Hepatocyte (in vitro differentiated cells): ENCODE measurements around the gene TBC1D4. TPM values are rescaled to one million over a fixed set of nuclear protein-coding genes. Genes with fewer than 3 reads are reported as not detected.

Experiments
- DNase-seq: peaks from one replicate; pipeline ENCODE4 v3.0.0-alpha.2; 2016; ENCODE audit warnings: low spot score
- H2AFZ ChIP-seq: fragments of 200-600 bp; sonication (generic); 2 replicates; pipeline ENCODE4 v1.6.0; 2016; ENCODE audit warnings: antibody characterized with exemption, mild to moderate bottlenecking
- H3K27ac ChIP-seq: fragments of 200-600 bp; sonication (generic); 2 replicates; pipeline ENCODE4 v1.5.1; 2016; ENCODE audit warnings: mild to moderate bottlenecking
- H3K27me3 ChIP-seq: fragments of 200-600 bp; sonication (generic); 2 replicates; pipeline ENCODE4 v1.6.1; 2016
- H3K36me3 ChIP-seq: fragments of 200-600 bp; sonication (generic); replicated peaks from 2 replicates; pipeline ENCODE4 v1.5.1; 2016; ENCODE audit warnings: low read depth; ENCODE audit not compliant: insufficient read depth
- H3K4me1 ChIP-seq: fragments of 200-600 bp; sonication (generic); 2 replicates; pipeline ENCODE4 v1.5.1; 2016; ENCODE audit warnings: mild to moderate bottlenecking, moderate library complexity; ENCODE audit not compliant: insufficient read depth
- H3K4me2 ChIP-seq: fragments of 200-600 bp; sonication (generic); 2 replicates; pipeline ENCODE4 v1.6.0; 2016
- H3K4me3 ChIP-seq: fragments of 200-600 bp; sonication (generic); 2 replicates; pipeline ENCODE4 v1.5.1; 2016; ENCODE audit warnings: mild to moderate bottlenecking
- H3K79me2 ChIP-seq: fragments of 200-600 bp; sonication (generic); 2 replicates; pipeline ENCODE4 v1.6.0; 2017; ENCODE audit warnings: mild to moderate bottlenecking
- H3K9me2 ChIP-seq: fragments of 200-600 bp; sonication (generic); replicated peaks from 2 replicates; pipeline ENCODE4 v1.6.0; 2017; ENCODE audit warnings: mild to moderate bottlenecking; ENCODE audit not compliant: insufficient read depth
- H3K9me3 ChIP-seq: fragments of 200-600 bp; sonication (generic); 2 replicates; pipeline ENCODE4 v1.5.1; 2016; ENCODE audit warnings: low read depth, mild to moderate bottlenecking
- H4K20me1 ChIP-seq: fragments of 200-600 bp; sonication (generic); 2 replicates; pipeline ENCODE4 v1.6.0; 2016; ENCODE audit warnings: mild to moderate bottlenecking; ENCODE audit not compliant: insufficient read depth, poor library complexity, severe bottlenecking
- EZH2 ChIP-seq: fragments of 200-600 bp; sonication (generic); IDR thresholded peaks from 2 replicates; pipeline ENCODE4 v1.6.1; 2016; ENCODE audit warnings: antibody characterized with exemption, mild to moderate bottlenecking, borderline replicate concordance
- EZH2phosphoT487 ChIP-seq: fragments of 200-600 bp; sonication (generic); IDR thresholded peaks from one replicate; pipeline ENCODE4 v1.6.1; 2018; ENCODE audit warnings: antibody characterized with exemption, mild to moderate bottlenecking, low read depth, moderate library complexity; ENCODE audit not compliant: unreplicated experiment, severe bottlenecking
- WGBS: methylation state at CpG from one replicate; pipeline ENCODE4 v1.1.6; 2016; ENCODE audit warnings: low lambda C conversion rate; ENCODE audit errors: missing lambda C conversion rate; 5-methylcytosine and 5-hydroxymethylcytosine counted together
- polyA plus RNA-seq: library from polyadenylated mRNA; unstranded; fragments of >200 nt; fragmentation: Nextera tagmentation; extraction: Ambion mirVana; gene quantifications from 2 replicates; pipeline ENCODE4 v1.2.1, GENCODE V29; 2016
- total RNA-seq: library from RNA; depleted of rRNA; stranded (reverse); fragments of >200 nt; gene quantifications from 2 replicates; pipeline ENCODE4 v1.2.3, GENCODE V29; 2014
- TF ChIP-seq, protein P1 (sequence below): fragments of 200-600 bp; sonication (generic); IDR thresholded peaks from 2 replicates; pipeline ENCODE4 v1.5.1; 2016; ENCODE audit warnings: antibody characterized with exemption, mild to moderate bottlenecking; ENCODE audit not compliant: poor library complexity

The TBC1D4 gene
- total and polyA plus RNA-seq, 2 experiments from 2014 or later = 7.6 to 17.1 TPM

GRCh38 chr13:75375329-75375728 is 106.6 kb downstream of the TBC1D4 start:
- DNase-seq = no peak
- no peak overlapping the region for H3K4me3 ChIP-seq
- H3K36me3 ChIP-seq = no peaks in the 10 kb centered on the region
- peaks cover 6% of the 10 kb centered on the region for H3K4me1 ChIP-seq
- H4K20me1 ChIP-seq = no peaks in the 10 kb centered on the region
- H3K27me3 ChIP-seq = no peaks in the 10 kb centered on the region
- no peak for TF ChIP-seq EZH2
- TF ChIP-seq, protein P1, sequence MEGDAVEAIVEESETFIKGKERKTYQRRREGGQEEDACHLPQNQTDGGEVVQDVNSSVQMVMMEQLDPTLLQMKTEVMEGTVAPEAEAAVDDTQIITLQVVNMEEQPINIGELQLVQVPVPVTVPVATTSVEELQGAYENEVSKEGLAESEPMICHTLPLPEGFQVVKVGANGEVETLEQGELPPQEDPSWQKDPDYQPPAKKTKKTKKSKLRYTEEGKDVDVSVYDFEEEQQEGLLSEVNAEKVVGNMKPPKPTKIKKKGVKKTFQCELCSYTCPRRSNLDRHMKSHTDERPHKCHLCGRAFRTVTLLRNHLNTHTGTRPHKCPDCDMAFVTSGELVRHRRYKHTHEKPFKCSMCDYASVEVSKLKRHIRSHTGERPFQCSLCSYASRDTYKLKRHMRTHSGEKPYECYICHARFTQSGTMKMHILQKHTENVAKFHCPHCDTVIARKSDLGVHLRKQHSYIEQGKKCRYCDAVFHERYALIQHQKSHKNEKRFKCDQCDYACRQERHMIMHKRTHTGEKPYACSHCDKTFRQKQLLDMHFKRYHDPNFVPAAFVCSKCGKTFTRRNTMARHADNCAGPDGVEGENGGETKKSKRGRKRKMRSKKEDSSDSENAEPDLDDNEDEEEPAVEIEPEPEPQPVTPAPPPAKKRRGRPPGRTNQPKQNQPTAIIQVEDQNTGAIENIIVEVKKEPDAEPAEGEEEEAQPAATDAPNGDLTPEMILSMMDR = no peak
- TF ChIP-seq EZH2phosphoT487 = no peak
- no peak overlapping the region for H3K4me2 ChIP-seq
- whole genome bisulfite sequencing = 92% methylated on average over 2 of the region's 2 CpGs
- no peak overlapping the region for H3K27ac ChIP-seq
- H2AFZ ChIP-seq = no peak overlapping the region
- H3K9me2 ChIP-seq = no peaks in the 10 kb centered on the region
- H3K79me2 ChIP-seq = peaks cover 4% of the 10 kb centered on the region
- H3K9me3 ChIP-seq = no peaks in the 10 kb centered on the region

- no peaks in the 10 kb centered on the region for H3K9me2 ChIP-seq
- no peak overlapping the region for H3K4me2 ChIP-seq
- no peaks in the 10 kb centered on the region for H4K20me1 ChIP-seq
- H3K27me3 ChIP-seq = no peaks in the 10 kb centered on the region
- no peak overlapping the region for H3K27ac ChIP-seq
- H3K4me3 ChIP-seq = no peak overlapping the region
- H2AFZ ChIP-seq = no peak overlapping the region
- 76% methylated on average over 5 of the region's 5 CpGs for WGBS
- TF ChIP-seq EZH2phosphoT487 (no peak), EZH2 (no peak)
- TF ChIP-seq, protein P1 = no peak
- DNase-seq = no peak
- H3K4me1 ChIP-seq = peaks cover 6% of the 10 kb centered on the region
- no peaks in the 10 kb centered on the region for H3K36me3 ChIP-seq
- H3K79me2 ChIP-seq = peaks cover 4% of the 10 kb centered on the region
- H3K9me3 ChIP-seq = no peaks in the 10 kb centered on the region
Measured at GRCh38 chr13:75373988-75374387, 108.0 kb downstream of the TBC1D4 start.

- Histone ChIP-seq H3K79me2 (peaks cover 4% of the 10 kb centered on the region), H3K9me2 (no peaks in the 10 kb centered on the region), H3K4me3 (no peak overlapping the region), H3K27me3 (no peaks in the 10 kb centered on the region), H2AFZ (no peak overlapping the region), H3K9me3 (no peaks in the 10 kb centered on the region), H4K20me1 (no peaks in the 10 kb centered on the region), H3K27ac (no peak overlapping the region), H3K4me1 (peaks cover 9% of the 10 kb centered on the region), H3K4me2 (no peak overlapping the region), H3K36me3 (no peaks in the 10 kb centered on the region)
- TF ChIP-seq, protein P1 = no peak
- no peak for TF ChIP-seq EZH2
- no peak for TF ChIP-seq EZH2phosphoT487
- WGBS = 65% methylated on average over 13 of the region's 13 CpGs
- no peak for DNase-seq
Measured at GRCh38 chr13:75372923-75373841, 108.8 kb downstream of the TBC1D4 start.
